GM21717 (cell line): ENCODE measurements around the gene TBCD.

Experiments used
- ATAC-seq: cut with Tn5 transposase; IDR thresholded peaks from one replicate; pipeline ENCODE4 v1.9.1; 2021; ENCODE audit warnings: mild to moderate bottlenecking, moderate library complexity; ENCODE audit not compliant: unreplicated experiment

Gene TBCD

GRCh38 chr17:82882715-82883418 lies 131.0 kb downstream of the TBCD start:
- ATAC-seq, result no peak

GRCh38 chr17:82883419-82884031 lies 131.7 kb downstream of the TBCD start:
- ATAC-seq, result no peak

GRCh38 chr17:82884341-82884969 lies 132.6 kb downstream of the TBCD start:
- ATAC-seq, result no peak

GRCh38 chr17:82884970-82885353 lies 133.1 kb downstream of the TBCD start:
- no peak for ATAC-seq

GRCh38 chr17:82887255-82888164 lies 135.6 kb downstream of the TBCD start:
- ATAC-seq, result no peak

GRCh38 chr17:82888583-82889495 lies 137.0 kb downstream of the TBCD start:
- ATAC-seq, result no peak

- no peak for ATAC-seq
Measured at GRCh38 chr17:82889496-82890338, 137.9 kb downstream of the TBCD start.

GRCh38 chr17:82890339-82890730 lies 138.5 kb downstream of the TBCD start:
- ATAC-seq, result no peak

- ATAC-seq, result no peak
Measured at GRCh38 chr17:82890926-82891678, 139.2 kb downstream of the TBCD start.

GRCh38 chr17:82891911-82892310 lies 140.0 kb downstream of the TBCD start:
- ATAC-seq, result no peak

- ATAC-seq, result no peak
Measured at GRCh38 chr17:82892899-82893565, 141.2 kb downstream of the TBCD start.

GRCh38 chr17:82893779-82894178 lies 141.9 kb downstream of the TBCD start:
- ATAC-seq, result no peak

GRCh38 chr17:82894389-82894788 lies 142.5 kb downstream of the TBCD start:
- ATAC-seq, result no peak

- ATAC-seq, result no peak
Measured at GRCh38 chr17:82895087-82895486, 143.2 kb downstream of the TBCD start.

- no peak for ATAC-seq
Measured at GRCh38 chr17:82896071-82897000, 144.5 kb downstream of the TBCD start.

- no peak for ATAC-seq
Measured at GRCh38 chr17:82897514-82898249, 145.8 kb downstream of the TBCD start.
